Measurements from ENCODE around the gene RBM38.
"Not testable (repeated sequence)": the region's sequence is repeated elsewhere in the genome, so short reads cannot be mapped to it uniquely, and the experiment has no call there.

The RBM38 gene

DNA sequence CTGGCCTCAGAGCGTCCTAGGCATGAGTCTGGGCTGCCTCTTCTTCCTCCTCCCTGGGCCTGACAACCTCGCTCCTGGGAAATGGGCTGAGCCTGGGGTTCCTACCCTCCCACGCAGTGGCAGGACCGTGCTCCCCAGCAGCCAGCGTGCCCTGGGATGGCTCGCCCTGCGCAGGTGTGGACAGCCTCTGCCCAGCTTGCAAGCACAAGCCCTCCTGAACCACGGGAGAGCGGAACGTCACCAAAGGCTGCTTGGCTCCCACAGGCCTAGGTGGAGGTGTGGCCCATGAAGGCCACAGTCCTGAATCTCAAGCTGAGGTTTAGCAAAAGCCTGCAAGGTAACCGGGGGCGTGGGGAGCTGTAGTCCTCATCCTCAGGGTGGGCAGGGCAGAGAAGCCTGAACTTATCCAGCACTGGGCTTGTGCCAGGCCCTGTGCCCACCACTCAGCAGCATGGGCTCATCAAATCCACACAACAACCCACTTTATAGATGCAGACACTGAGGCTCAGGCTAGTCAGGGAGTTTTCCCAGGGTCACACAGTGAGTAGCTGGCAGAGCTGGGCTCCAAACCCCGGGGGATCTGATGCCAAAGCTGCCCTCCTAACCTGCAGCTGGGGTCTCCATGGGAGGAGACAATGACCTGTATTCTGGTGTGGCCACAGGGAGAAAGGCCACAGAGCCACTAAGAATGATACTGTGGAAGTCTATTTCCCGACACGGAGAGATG lies 25.3 kb downstream of the RBM38 start:
- no peaks in the 10 kb centered on the region for H3K79me2 ChIP-seq
- H3K4me1 ChIP-seq, result no peaks in the 10 kb centered on the region
- no peaks in the 10 kb centered on the region for H3K9me3 ChIP-seq (ENCODE audit: control insufficient read depth, low read length)
- H3K4me3 ChIP-seq (ENCODE audit: low read depth, low read length), result no peak overlapping the region
- no peaks in the 10 kb centered on the region for H3K27me3 ChIP-seq (ENCODE audit: control insufficient read depth, insufficient read depth, low read length)
- no peak overlapping the region for H3K9ac ChIP-seq
- TF ChIP-seq, protein P1, sequence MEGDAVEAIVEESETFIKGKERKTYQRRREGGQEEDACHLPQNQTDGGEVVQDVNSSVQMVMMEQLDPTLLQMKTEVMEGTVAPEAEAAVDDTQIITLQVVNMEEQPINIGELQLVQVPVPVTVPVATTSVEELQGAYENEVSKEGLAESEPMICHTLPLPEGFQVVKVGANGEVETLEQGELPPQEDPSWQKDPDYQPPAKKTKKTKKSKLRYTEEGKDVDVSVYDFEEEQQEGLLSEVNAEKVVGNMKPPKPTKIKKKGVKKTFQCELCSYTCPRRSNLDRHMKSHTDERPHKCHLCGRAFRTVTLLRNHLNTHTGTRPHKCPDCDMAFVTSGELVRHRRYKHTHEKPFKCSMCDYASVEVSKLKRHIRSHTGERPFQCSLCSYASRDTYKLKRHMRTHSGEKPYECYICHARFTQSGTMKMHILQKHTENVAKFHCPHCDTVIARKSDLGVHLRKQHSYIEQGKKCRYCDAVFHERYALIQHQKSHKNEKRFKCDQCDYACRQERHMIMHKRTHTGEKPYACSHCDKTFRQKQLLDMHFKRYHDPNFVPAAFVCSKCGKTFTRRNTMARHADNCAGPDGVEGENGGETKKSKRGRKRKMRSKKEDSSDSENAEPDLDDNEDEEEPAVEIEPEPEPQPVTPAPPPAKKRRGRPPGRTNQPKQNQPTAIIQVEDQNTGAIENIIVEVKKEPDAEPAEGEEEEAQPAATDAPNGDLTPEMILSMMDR (IDR thresholded peaks at IDR 0.05), result no peak
- H2AFZ ChIP-seq, result no peak overlapping the region
- H3K36me3 ChIP-seq (ENCODE audit: control insufficient read depth, insufficient read depth, low read length), result no peaks in the 10 kb centered on the region
- no peak overlapping the region for H3K27ac ChIP-seq
- no peak overlapping the region for H3K4me2 ChIP-seq (ENCODE audit: low read length)

DNA sequence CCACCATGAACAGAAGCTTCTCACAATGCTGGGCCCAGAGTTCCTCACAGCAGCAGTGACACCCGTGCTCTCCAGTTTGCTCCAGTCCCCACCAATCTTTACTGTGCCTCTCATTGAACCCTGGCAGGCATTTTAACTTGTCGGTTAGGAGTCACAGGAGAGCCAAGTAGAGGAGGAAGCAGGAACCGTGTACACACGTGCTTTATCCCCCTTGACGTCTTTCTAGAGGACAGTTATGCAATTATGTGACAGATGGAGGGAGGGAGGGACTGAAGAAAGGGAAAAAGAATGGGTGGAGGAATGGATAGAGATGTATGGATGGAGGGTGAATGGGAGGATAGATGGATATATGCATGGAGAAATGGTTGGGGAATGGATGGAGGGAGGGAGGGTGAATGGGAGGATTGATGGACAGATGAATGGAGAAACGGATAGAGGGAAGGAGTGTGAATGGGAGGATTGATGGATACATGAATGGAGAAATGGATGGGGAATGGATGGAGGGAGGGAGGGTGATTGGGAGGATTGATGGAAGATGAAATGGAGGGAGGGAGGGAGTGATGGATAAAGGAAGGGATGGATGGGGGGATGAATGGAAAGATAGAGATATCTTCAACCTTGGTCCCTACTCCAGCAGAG lies 26.0 kb downstream of the RBM38 start:
- no peak overlapping the region for H3K4me3 ChIP-seq (ENCODE audit: low read depth, low read length)
- H3K79me2 ChIP-seq, result no peaks in the 10 kb centered on the region
- TF ChIP-seq, protein P1 (IDR thresholded peaks at IDR 0.05), result no peak
- no peaks in the 10 kb centered on the region for H3K27me3 ChIP-seq (ENCODE audit: control insufficient read depth, insufficient read depth, low read length)
- H3K4me1 ChIP-seq, result no peaks in the 10 kb centered on the region
- H3K4me2 ChIP-seq (ENCODE audit: low read length), result no peak overlapping the region
- no peak overlapping the region for H2AFZ ChIP-seq
- no peaks in the 10 kb centered on the region for H3K36me3 ChIP-seq (ENCODE audit: control insufficient read depth, insufficient read depth, low read length)
- H3K27ac ChIP-seq, result no peak overlapping the region
- H3K9me3 ChIP-seq (ENCODE audit: control insufficient read depth, low read length), result no peaks in the 10 kb centered on the region
- H3K9ac ChIP-seq, result no peak overlapping the region

DNA sequence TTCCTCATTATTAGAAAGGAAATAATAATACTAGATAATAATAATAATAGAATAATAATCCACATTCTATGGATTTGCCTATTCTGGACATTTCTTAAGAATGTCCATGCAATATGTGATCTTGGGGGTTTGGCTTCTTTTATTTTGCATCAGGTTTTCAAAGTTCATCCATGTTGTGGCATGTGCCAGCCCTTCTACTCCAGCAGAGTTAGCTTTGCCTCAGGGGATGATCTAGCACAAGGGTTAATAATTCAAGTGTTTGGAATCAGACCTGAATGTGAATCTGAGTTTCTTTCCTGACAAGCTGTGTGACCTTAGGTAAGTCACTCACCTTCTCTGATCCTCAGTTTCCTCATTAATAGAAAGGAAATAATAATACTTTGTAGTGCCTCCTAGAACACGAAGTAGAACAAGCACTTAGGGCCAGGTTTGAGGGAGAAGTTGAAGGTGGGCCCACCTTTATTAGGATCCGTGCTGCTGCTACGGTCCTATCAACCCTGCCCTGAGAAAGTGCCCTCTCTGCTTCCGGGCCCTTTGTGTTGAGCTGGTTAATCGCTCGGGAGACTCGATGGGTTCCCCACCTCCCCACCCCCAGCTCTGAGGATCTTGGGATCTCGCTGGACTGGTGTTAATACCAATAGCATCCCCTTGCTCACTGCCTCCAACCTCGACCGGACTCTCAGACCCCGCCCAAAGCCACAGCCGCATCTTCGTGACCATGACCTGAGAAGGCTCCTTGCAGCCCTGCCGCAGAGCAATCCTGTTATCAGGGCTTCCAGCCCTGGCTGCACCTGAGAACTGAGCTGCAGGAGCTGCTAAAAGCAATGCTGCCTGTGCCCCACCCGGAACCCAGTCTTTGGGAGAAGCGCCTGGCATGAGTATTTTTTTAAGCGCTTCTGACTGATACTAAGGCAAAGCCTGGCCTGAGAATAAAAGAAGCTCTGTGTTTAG lies 26.9 kb downstream of the RBM38 start:
- H3K9ac ChIP-seq, result no peak overlapping the region
- H3K4me1 ChIP-seq, result no peaks in the 10 kb centered on the region
- H3K4me3 ChIP-seq (ENCODE audit: low read depth, low read length), result no peak overlapping the region
- no peaks in the 10 kb centered on the region for H3K79me2 ChIP-seq
- no peak overlapping the region for H3K4me2 ChIP-seq (ENCODE audit: low read length)
- H3K27me3 ChIP-seq (ENCODE audit: control insufficient read depth, insufficient read depth, low read length), result no peaks in the 10 kb centered on the region
- TF ChIP-seq, protein P1 (IDR thresholded peaks at IDR 0.05), result no peak
- no peaks in the 10 kb centered on the region for H3K36me3 ChIP-seq (ENCODE audit: control insufficient read depth, insufficient read depth, low read length)
- no peaks in the 10 kb centered on the region for H3K9me3 ChIP-seq (ENCODE audit: control insufficient read depth, low read length)
- H3K27ac ChIP-seq, result no peak overlapping the region
- no peak overlapping the region for H2AFZ ChIP-seq

DNA sequence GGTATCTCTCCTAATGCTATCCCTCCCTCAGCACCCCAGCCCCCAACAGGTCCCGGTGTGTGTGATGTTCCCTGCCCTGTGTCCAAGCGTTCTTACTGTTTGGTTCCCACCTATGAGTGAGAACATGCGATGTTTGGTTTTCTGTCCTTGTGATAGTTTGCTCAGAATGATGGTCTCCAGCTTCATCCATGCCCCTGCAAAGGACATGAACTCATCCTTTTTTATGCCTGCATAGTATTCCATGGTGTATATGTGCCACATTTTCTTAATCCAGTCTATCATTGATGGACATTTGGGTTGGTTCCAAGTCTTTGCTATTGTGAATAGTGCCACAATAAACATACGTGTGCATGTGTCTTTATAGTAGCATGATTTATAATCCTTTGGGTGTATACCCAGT lies 28.3 kb downstream of the RBM38 start:
- not testable (repeated sequence) for H3K9me3 ChIP-seq (ENCODE audit: control insufficient read depth, low read length); H3K27ac ChIP-seq; H3K4me2 ChIP-seq (ENCODE audit: low read length); H3K36me3 ChIP-seq (ENCODE audit: control insufficient read depth, insufficient read depth, low read length); H2AFZ ChIP-seq; H3K4me1 ChIP-seq; H3K9ac ChIP-seq; H3K79me2 ChIP-seq; H3K4me3 ChIP-seq (ENCODE audit: low read depth, low read length); H3K27me3 ChIP-seq (ENCODE audit: control insufficient read depth, insufficient read depth, low read length)

Measured in parathyroid adenoma (tissue), 2 donors.